Measurements from ENCODE around the gene FAM184A.

DNA sequence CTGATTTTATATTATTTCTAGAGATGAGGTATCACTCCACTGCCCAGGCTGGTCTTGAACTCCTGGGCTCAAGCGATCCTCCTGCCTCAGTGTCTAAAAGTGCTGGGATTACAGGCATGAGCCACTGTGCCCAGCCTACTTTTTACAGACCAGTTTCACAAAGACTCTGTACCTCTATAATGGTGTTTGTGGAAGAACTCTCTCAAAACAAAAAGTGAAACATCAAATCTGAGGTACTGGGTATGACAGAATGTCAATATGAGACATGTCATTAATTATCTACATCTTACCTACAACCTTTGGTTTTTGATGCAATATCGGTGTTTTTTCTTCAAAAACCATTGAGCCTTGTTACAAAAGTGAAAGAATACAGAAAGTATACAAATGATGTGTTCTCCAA is 94.1 kb downstream of the FAM184A start:
- TF ChIP-seq, protein P1, sequence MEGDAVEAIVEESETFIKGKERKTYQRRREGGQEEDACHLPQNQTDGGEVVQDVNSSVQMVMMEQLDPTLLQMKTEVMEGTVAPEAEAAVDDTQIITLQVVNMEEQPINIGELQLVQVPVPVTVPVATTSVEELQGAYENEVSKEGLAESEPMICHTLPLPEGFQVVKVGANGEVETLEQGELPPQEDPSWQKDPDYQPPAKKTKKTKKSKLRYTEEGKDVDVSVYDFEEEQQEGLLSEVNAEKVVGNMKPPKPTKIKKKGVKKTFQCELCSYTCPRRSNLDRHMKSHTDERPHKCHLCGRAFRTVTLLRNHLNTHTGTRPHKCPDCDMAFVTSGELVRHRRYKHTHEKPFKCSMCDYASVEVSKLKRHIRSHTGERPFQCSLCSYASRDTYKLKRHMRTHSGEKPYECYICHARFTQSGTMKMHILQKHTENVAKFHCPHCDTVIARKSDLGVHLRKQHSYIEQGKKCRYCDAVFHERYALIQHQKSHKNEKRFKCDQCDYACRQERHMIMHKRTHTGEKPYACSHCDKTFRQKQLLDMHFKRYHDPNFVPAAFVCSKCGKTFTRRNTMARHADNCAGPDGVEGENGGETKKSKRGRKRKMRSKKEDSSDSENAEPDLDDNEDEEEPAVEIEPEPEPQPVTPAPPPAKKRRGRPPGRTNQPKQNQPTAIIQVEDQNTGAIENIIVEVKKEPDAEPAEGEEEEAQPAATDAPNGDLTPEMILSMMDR (IDR thresholded peaks at IDR 0.05) = no peak
- TF ChIP-seq, protein P2, sequence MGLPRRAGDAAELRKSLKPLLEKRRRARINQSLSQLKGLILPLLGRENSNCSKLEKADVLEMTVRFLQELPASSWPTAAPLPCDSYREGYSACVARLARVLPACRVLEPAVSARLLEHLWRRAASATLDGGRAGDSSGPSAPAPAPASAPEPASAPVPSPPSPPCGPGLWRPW (IDR thresholded peaks at IDR 0.05) = no peak
- TF ChIP-seq, protein P3, sequence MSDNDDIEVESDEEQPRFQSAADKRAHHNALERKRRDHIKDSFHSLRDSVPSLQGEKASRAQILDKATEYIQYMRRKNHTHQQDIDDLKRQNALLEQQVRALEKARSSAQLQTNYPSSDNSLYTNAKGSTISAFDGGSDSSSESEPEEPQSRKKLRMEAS (IDR thresholded peaks at IDR 0.05) = no peak
- no peak for TF ChIP-seq RAD21 (conservative IDR thresholded peaks at IDR 0.05 in 1 of 2, IDR thresholded peaks at IDR 0.05 in 1 of 2)
- TF ChIP-seq, protein P4, sequence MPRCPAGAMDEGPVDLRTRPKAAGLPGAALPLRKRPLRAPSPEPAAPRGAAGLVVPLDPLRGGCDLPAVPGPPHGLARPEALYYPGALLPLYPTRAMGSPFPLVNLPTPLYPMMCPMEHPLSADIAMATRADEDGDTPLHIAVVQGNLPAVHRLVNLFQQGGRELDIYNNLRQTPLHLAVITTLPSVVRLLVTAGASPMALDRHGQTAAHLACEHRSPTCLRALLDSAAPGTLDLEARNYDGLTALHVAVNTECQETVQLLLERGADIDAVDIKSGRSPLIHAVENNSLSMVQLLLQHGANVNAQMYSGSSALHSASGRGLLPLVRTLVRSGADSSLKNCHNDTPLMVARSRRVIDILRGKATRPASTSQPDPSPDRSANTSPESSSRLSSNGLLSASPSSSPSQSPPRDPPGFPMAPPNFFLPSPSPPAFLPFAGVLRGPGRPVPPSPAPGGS (IDR thresholded peaks at IDR 0.05) = no peak
- no peak for TF ChIP-seq CBX8 (IDR thresholded peaks at IDR 0.05)
- no peak for TF ChIP-seq EP300 (IDR thresholded peaks at IDR 0.05)
- no peak for TF ChIP-seq EHMT2 (IDR thresholded peaks at IDR 0.05; ENCODE audit: low read depth)
- TF ChIP-seq, protein P5, sequence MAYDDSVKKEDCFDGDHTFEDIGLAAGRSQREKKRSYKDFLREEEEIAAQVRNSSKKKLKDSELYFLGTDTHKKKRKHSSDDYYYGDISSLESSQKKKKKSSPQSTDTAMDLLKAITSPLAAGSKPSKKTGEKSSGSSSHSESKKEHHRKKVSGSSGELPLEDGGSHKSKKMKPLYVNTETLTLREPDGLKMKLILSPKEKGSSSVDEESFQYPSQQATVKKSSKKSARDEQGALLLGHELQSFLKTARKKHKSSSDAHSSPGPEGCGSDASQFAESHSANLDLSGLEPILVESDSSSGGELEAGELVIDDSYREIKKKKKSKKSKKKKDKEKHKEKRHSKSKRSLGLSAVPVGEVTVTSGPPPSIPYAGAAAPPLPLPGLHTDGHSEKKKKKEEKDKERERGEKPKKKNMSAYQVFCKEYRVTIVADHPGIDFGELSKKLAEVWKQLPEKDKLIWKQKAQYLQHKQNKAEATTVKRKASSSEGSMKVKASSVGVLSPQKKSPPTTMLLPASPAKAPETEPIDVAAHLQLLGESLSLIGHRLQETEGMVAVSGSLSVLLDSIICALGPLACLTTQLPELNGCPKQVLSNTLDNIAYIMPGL (CRISPR knock-in tag; IDR thresholded peaks at IDR 0.05; ENCODE audit: borderline replicate concordance) = no peak
- TF ChIP-seq RFX5 (IDR thresholded peaks at IDR 0.05) = no peak
- TF ChIP-seq BHLHE40 (IDR thresholded peaks at IDR 0.05; ENCODE audit: low read depth, low read length) = no peak
- TF ChIP-seq, protein P6, sequence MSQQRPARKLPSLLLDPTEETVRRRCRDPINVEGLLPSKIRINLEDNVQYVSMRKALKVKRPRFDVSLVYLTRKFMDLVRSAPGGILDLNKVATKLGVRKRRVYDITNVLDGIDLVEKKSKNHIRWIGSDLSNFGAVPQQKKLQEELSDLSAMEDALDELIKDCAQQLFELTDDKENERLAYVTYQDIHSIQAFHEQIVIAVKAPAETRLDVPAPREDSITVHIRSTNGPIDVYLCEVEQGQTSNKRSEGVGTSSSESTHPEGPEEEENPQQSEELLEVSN (IDR thresholded peaks at IDR 0.05; ENCODE audit: borderline replicate concordance, low read depth) = no peak
- no peak for TF ChIP-seq POLR2A (IDR thresholded peaks at IDR 0.05; ENCODE audit: low read length)

Data from A549 (cell line).